NB4 (cell line): ENCODE results near the gene TSC1.
A peak's percentile ranks its signal among the peaks of the same experiment; 100 is the strongest.

ENCODE experiments used
- DNase-seq: peaks from one replicate; pipeline ENCODE4 v3.0.0; 2010; ENCODE audit warnings: low read depth
- H3K4me3 ChIP-seq: one replicate; pipeline ENCODE4 v1.5.1; 2011; ENCODE audit warnings: mild to moderate bottlenecking, low read depth, low read length, moderate library complexity
- MAX ChIP-seq: IDR thresholded peaks from 2 replicates; pipeline ENCODE4 v1.6.1; 2011; ENCODE audit warnings: low read depth, low read length
- MYC ChIP-seq: IDR thresholded peaks from 2 replicates; pipeline ENCODE4 v1.6.1; 2011; ENCODE audit warnings: low read depth, low read length
- POLR2A ChIP-seq: IDR thresholded peaks from 2 replicates; pipeline ENCODE4 v1.6.1; 2011; ENCODE audit warnings: mild to moderate bottlenecking; ENCODE audit not compliant: insufficient read length; ENCODE audit errors: extremely low read depth
- TF ChIP-seq, protein P1 (sequence below): IDR thresholded peaks from one replicate; pipeline ENCODE4 v1.5.1; 2012; ENCODE audit warnings: low read depth, low read length

Gene TSC1

GRCh38 chr9:132903574-132904492 is 40.6 kb downstream of the TSC1 start:
- no peak overlapping the region for H3K4me3 ChIP-seq
- TF ChIP-seq MAX = no peak
- TF ChIP-seq, protein P1, sequence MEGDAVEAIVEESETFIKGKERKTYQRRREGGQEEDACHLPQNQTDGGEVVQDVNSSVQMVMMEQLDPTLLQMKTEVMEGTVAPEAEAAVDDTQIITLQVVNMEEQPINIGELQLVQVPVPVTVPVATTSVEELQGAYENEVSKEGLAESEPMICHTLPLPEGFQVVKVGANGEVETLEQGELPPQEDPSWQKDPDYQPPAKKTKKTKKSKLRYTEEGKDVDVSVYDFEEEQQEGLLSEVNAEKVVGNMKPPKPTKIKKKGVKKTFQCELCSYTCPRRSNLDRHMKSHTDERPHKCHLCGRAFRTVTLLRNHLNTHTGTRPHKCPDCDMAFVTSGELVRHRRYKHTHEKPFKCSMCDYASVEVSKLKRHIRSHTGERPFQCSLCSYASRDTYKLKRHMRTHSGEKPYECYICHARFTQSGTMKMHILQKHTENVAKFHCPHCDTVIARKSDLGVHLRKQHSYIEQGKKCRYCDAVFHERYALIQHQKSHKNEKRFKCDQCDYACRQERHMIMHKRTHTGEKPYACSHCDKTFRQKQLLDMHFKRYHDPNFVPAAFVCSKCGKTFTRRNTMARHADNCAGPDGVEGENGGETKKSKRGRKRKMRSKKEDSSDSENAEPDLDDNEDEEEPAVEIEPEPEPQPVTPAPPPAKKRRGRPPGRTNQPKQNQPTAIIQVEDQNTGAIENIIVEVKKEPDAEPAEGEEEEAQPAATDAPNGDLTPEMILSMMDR = no peak
- no peak for TF ChIP-seq MYC
- no peak for TF ChIP-seq POLR2A
- no peak for DNase-seq

DNA sequence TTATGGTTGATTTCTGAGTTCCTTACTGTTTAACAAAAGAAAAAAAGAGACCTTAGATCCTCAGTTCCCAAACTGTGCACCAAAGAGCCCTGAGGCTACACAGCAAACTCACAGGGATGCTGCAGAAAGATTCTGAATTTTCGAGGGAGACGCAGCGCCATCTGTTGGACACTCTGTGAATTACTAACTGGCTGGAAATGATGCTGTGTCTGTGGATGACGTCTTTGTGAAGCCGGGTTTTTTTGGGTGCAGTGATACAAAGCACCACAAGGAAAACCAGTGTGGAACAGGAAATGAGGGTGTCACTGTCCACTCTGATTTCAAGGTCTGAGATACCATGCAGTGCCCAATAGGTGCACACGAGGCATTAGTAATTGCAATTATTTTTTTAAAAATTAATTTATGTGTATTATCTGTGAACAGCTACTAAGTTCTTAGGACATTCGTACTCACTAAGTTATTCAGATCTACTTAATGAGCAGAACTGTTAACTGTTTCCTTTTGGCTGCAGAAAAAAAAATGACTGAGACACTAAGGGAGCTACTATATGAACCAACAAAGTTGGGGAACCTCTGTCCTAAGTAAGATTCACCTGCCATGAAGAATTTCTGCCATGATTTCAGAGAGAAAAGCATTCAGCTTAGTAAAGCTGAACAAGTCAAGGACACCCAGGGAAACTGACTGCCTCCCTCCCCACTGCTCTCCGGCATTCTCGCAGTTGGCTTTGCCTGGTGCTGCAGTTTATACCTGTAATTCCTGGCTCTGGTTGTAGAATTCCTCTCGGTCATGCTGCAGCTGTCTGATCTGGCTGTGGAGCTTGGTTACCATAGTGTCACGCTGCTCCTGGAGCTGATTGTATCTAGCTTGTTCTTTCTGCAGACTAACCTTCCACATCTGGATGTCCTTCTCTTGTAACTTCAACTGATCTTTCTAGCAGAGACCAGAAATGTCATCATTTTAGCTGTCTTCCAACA is 42.3 kb downstream of the TSC1 start:
- peak; percentile 85 for DNase-seq
- TF ChIP-seq MAX = no peak
- TF ChIP-seq, protein P1 = peak; percentile 81
- no peak overlapping the region for H3K4me3 ChIP-seq

GRCh38 chr9:132898051-132898450 is 46.4 kb downstream of the TSC1 start:
- no peak overlapping the region for H3K4me3 ChIP-seq
- DNase-seq = no peak
- TF ChIP-seq MAX = no peak
- TF ChIP-seq MYC = no peak
- no peak for TF ChIP-seq POLR2A

GRCh38 chr9:132896906-132897305 is 47.5 kb downstream of the TSC1 start:
- no peak for DNase-seq
- TF ChIP-seq POLR2A (no peak), MAX (no peak), MYC (no peak)
- TF ChIP-seq, protein P1 = no peak
- H3K4me3 ChIP-seq = no peak overlapping the region

DNA sequence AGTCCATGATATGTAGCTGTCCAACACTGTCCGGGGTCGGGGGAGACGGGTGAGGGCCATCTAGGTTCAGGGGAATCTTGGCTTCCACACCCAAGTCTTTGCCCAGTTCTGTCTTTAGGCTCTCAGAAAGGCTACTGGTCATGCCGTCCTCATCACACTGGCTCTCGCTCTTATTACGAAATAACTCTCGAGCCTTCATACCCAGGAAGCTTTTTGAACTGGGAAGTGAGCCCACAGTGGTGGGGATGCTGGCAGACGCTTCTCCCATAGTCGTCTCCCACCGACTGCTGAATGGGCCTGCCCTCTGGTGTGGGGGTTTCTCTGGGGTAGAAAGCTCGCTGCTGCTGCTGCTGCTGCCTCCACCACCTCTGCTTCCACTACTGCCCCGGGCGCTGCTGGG is 48.2 kb downstream of the TSC1 start:
- no peak for DNase-seq
- TF ChIP-seq MAX (no peak), POLR2A (no peak), MYC (no peak)
- TF ChIP-seq, protein P1 = no peak
- no peak overlapping the region for H3K4me3 ChIP-seq
